Activated CD4-positive, alpha-beta memory T cell treated with anti-CD3 and anti-CD28 coated beads for 36 hours (primary cell): ENCODE measurements around the gene FGD2. TPM values are rescaled to one million over a fixed set of nuclear protein-coding genes. Genes with fewer than 3 reads are reported as not detected.

ENCODE experiments used
- CTCF ChIA-PET: fragments of 350-600 bp; sonication (Branson Sonifier 250); formaldehyde crosslinking; loops from one replicate; lab custom pipeline; 2021; ENCODE audit warnings: antibody characterized with exemption, inconsistent platforms; lab: Charles Lee
- POLR2A ChIA-PET: fragments of 350-600 bp; sonication (Branson Sonifier 250); formaldehyde crosslinking; loops from one replicate; lab custom pipeline; 2021; ENCODE audit warnings: antibody characterized with exemption; lab: Charles Lee
- DNase-seq: peaks from one replicate; pipeline ENCODE4 v3.0.0-alpha.2; 2020
- H3K27ac Mint-ChIP-seq: one replicate; pipeline ENCODE4 v1.8.0; 2021; ENCODE audit warnings: mixed read lengths
- H3K27me3 Mint-ChIP-seq: one replicate; pipeline ENCODE4 v1.8.0; 2021; ENCODE audit warnings: mixed read lengths
- H3K36me3 Mint-ChIP-seq: one replicate; pipeline ENCODE4 v1.8.0; 2021; ENCODE audit warnings: mixed read lengths
- H3K4me1 Mint-ChIP-seq: one replicate; pipeline ENCODE4 v1.8.0; 2021; ENCODE audit warnings: low read depth, mixed read lengths
- H3K4me3 Mint-ChIP-seq: one replicate; pipeline ENCODE4 v1.8.0; 2021; ENCODE audit warnings: mild to moderate bottlenecking, mixed read lengths
- H3K9me3 Mint-ChIP-seq: one replicate; pipeline ENCODE4 v1.8.0; 2021; ENCODE audit warnings: mixed read lengths
- intact Hi-C: fragments of 100-400 bp; cut with micrococcal nuclease; formaldehyde crosslinking; loops from one replicate; pipeline ENCODE4 v1.15.1; 2023
- total RNA-seq, 2 experiments: library from RNA; stranded (reverse); gene quantifications; one replicate each; pipeline ENCODE4 v1.2.3, GENCODE V29; 2021

Gene FGD2
- total RNA-seq, 2 experiments from 2014 or later: 0.48 to 0.52 TPM

DNA sequence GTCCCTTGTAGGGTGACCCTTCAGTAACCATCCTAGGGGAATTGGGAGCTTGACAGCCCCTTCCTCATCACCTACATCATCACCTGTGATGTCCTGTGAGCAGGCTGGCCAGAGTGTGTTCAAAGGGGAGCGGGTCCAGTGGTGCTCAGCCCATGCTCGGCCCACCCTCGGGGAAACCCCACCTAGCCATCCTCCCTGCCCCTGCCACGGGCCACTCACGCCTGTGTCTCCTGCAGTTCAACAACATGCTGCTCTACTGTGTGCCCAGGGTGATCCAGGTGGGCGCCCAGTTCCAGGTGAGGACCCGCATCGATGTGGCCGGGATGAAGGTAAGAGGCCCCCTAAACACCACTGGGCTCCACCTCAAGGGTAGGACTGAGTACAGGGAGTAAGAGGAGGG lies 10.1 kb downstream of the FGD2 start:
- H3K27me3 Mint-ChIP-seq: no peaks in the 10 kb centered on the region
- ChIA-PET POLR2A (interaction anchor here (0.7 kb wide), 1 partner anchor 129 kb away, joined by 3 read pairs; no protein-coding TSS in a partner anchor), CTCF (interaction anchor here (0.9 to 22.4 kb wide), 3 partner anchors 9 to 256 kb away, joined by 3 to 850 read pairs (median 3); no protein-coding TSS in a partner anchor)
- H3K4me1 Mint-ChIP-seq: peaks cover 18% of the 10 kb centered on the region
- intact Hi-C loops: no loop called here
- no peak for DNase-seq
- no peak overlapping the region for H3K4me3 Mint-ChIP-seq
- no peaks in the 10 kb centered on the region for H3K9me3 Mint-ChIP-seq
- H3K27ac Mint-ChIP-seq: no peak overlapping the region
- H3K36me3 Mint-ChIP-seq: no peaks in the 10 kb centered on the region

DNA sequence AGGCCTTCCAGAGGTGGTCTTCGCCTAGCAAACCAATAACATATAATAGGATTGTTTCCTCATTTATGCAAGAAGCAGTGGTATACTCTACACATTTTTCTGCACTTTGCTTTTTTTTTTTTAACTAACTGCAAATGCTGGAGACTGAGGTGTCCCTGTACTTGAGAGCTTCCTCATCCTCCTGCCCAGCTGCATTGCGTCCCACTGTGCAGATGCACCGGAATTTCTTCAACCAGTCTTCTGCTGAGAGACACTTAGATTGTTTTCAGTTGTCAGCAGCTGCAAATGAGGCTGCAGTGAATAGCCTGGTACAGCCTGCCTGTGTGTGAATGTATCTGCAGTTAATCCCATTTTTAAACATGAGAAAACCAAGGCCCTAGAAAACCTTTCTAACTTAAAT lies 11.5 kb downstream of the FGD2 start:
- Mint-ChIP-seq H3K27ac (no peak overlapping the region), H3K9me3 (no peaks in the 10 kb centered on the region), H3K4me1 (peaks cover 30% of the 10 kb centered on the region), H3K4me3 (no peak overlapping the region), H3K36me3 (no peaks in the 10 kb centered on the region), H3K27me3 (no peaks in the 10 kb centered on the region)
- POLR2A ChIA-PET: interaction anchor here (1.2 kb wide), 1 partner anchor 249 kb away, joined by 5 read pairs; no protein-coding TSS in a partner anchor
- intact Hi-C loops: no loop called here
- CTCF ChIA-PET: interaction anchor here (0.6 to 22.4 kb wide), 27 partner anchors 9 to 297 kb away, joined by 3 to 850 read pairs (median 23); partner anchors contain the start of genes C6orf89, FGD2, PIM1 and PPIL1
- DNase-seq: no peak

DNA sequence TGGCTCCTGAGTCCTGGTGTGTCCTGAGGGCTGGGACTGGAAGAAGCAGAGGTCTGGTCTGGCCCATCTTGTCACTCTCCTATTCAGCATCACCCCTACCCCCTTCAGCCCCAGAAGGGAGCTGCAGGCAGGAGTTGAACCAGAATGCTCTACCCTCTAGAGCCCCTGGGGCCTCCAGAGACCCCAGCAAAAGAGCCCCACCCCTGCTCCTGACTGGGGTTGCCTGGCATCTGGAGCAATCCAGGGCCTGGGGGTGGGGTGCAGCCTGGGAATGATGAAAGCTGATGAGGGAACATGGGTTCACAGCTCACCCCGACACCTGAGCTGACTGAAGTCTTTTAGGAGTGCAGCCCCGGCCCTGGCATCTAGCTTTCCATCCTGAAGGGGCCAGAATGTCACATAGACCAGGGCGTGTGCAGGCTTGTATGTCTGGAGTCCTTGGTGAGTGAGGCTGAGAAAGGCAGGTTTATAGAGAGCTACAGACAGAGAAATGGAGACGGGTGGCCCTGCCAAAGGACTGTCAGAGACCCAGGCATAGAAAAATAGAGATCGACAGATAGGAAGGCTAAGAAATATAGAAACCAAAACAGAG lies 12.2 kb downstream of the FGD2 start:
- intact Hi-C loops: loop anchor here (1.0 to 2.0 kb wide), 9 partner anchors 31 to 297 kb away; partner anchors contain the start of genes C6orf89 and MTCH1
- H3K36me3 Mint-ChIP-seq: no peaks in the 10 kb centered on the region
- peak overlapping the region; percentile 5 for H3K27ac Mint-ChIP-seq
- no peaks in the 10 kb centered on the region for H3K9me3 Mint-ChIP-seq
- peaks cover 37% of the 10 kb centered on the region for H3K4me1 Mint-ChIP-seq
- ChIA-PET CTCF (interaction anchor here (0.6 to 22.4 kb wide), 90 partner anchors 8 to 556 kb away, joined by 3 to 850 read pairs (median 5); partner anchors contain the start of genes C6orf89, FGD2, MTCH1 and PIM1), POLR2A (interaction anchor here (1.1 to 2.9 kb wide), 7 partner anchors 31 to 252 kb away, joined by 4 to 11 read pairs (median 5); partner anchors contain the start of genes C6orf89 and MTCH1)
- no peaks in the 10 kb centered on the region for H3K27me3 Mint-ChIP-seq
- DNase-seq: no peak
- H3K4me3 Mint-ChIP-seq: no peak overlapping the region

DNA sequence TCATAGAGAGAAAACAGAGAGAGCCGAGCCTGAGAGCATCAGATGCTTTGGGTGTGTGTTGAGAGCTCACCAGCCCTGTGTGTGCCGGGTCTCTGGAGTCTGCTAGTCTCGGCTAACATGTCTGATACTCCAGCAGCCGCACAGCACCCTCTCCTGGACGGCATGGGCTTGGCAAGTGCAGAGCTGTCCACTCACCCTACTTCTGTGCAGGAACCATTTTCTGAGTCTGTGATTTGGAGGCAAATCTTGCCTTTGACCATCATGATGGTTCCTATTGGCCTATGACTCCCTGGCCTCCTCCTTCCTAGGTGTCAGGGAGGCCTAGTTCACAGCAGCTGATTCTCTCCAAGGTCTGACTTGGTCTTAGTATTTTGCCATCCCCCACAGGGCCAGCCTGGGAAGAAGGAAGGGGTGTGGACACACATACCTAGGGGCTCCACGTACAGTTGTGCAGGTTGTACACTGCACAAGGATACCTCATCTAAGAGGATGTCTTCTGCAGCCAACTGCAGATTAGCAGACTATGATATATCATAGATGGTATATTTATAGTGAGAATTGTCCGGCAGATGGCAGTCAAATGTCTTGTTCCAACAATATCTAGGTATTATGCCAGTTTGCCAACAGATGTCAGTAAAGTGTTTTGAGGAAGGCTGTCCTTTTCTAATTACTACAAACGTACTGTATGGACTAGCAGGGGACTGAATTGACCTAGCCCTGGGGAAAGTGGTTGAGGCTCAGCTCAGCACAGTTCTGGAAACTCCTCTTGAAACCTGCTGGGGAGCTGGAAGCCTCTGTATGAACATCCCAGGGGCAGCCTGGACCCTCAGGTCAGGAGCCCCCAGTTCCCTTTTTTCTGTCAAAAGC lies 13.0 kb downstream of the FGD2 start:
- POLR2A ChIA-PET: interaction anchor here (0.6 to 5.2 kb wide), 9 partner anchors 32 to 253 kb away, joined by 3 to 20 read pairs (median 5); partner anchors contain the start of genes C6orf89, MTCH1 and PIM1
- intact Hi-C loops: loop anchor here (1.0 to 2.0 kb wide), 9 partner anchors 32 to 296 kb away; partner anchors contain the start of genes C6orf89 and MTCH1
- no peaks in the 10 kb centered on the region for H3K9me3 Mint-ChIP-seq
- peaks cover 44% of the 10 kb centered on the region for H3K4me1 Mint-ChIP-seq
- CTCF ChIA-PET: interaction anchor here (0.5 to 22.4 kb wide), 94 partner anchors 8 to 555 kb away, joined by 3 to 850 read pairs (median 4); partner anchors contain the start of genes C6orf89, FGD2, MTCH1 and PIM1
- no peaks in the 10 kb centered on the region for H3K27me3 Mint-ChIP-seq
- peak overlapping the region; percentile 61 for H3K27ac Mint-ChIP-seq
- no peaks in the 10 kb centered on the region for H3K36me3 Mint-ChIP-seq
- H3K4me3 Mint-ChIP-seq: no peak overlapping the region
- peak; percentile 96 for DNase-seq

DNA sequence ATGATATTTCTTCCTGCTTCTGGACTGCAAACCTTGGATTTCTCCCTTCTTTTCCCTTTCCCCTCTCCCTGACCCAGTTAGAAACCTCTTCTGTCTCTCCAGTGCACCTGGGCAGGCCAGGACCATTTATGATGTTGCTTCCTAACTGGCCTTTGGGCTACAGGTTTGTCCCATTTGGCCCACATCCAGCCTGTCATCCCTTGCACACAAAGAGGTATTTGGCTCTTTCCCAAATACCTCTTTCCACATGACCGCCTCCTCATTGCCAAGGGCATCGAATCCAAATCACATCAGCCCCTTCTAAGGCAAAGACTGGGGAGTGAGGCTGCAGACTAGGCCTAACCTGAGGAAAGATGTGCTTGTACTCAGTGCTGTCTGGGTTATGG lies 13.6 kb downstream of the FGD2 start:
- H3K4me1 Mint-ChIP-seq: peaks cover 50% of the 10 kb centered on the region
- intact Hi-C loops: loop anchor here (2.0 kb wide), 2 partner anchors 260 to 296 kb away; no protein-coding TSS in a partner anchor
- no peak for DNase-seq
- peak overlapping the region; percentile 61 for H3K27ac Mint-ChIP-seq
- no peaks in the 10 kb centered on the region for H3K27me3 Mint-ChIP-seq
- H3K36me3 Mint-ChIP-seq: no peaks in the 10 kb centered on the region
- ChIA-PET POLR2A (interaction anchor here (2.1 to 5.2 kb wide), 3 partner anchors 134 to 190 kb away, joined by 10 to 20 read pairs (median 11); partner anchors contain the start of genes C6orf89 and PIM1), CTCF (interaction anchor here (0.7 to 22.4 kb wide), 23 partner anchors 12 to 295 kb away, joined by 3 to 850 read pairs (median 29); partner anchors contain the start of genes C6orf89, FGD2, MTCH1 and PIM1)
- H3K9me3 Mint-ChIP-seq: no peaks in the 10 kb centered on the region
- no peak overlapping the region for H3K4me3 Mint-ChIP-seq

DNA sequence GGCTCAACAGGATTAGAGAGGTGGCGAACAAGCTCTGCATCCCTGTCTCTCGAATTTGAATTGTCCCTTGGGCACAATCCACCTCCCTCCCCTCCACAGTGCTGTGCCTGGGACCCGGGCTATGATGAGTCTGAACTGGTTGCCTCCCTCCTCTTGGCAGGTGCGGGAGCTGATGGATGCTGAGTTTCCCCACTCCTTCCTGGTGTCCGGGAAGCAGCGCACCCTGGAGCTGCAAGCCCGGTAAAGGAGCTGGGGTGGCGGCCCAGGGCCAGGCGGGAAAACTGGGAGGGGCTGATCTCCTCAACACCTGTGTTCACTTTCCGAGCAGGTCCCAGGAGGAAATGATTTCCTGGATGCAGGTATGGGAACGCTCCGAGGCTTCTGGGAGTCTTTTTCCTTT lies 14.9 kb downstream of the FGD2 start:
- Mint-ChIP-seq H3K9me3 (no peaks in the 10 kb centered on the region), H3K27ac (peak overlapping the region; percentile 25), H3K27me3 (no peaks in the 10 kb centered on the region), H3K36me3 (no peaks in the 10 kb centered on the region), H3K4me1 (peaks cover 62% of the 10 kb centered on the region), H3K4me3 (no peak overlapping the region)
- DNase-seq: no peak
- ChIA-PET POLR2A (interaction anchor here (1.8 to 5.2 kb wide), 3 partner anchors 151 to 189 kb away, joined by 8 to 20 read pairs (median 11); partner anchors contain the start of gene PIM1), CTCF (interaction anchor here (1.0 to 22.4 kb wide), 14 partner anchors 10 to 294 kb away, joined by 3 to 850 read pairs (median 57); partner anchors contain the start of genes C6orf89, PIM1 and PPIL1)
- intact Hi-C loops: no loop called here

DNA sequence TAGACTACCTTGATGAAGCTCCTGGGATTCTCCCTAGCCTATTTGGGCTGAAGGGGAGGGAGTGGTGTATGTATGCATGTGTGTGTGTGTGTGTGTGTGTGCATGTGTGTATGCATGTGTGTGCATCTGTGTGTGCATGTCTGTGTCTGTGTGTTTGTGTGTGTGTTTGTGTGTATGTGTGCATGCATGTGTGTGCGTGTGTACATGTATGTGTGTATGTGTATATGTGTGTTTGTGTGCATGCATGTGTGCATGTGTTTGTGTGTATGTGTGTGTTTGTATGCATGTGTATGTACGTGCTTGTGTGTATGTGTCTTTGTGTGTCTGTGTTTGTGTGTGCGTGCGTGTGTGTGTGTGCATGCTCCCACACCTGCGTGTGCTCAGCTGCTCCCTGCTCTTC lies 15.4 kb downstream of the FGD2 start:
- CTCF ChIA-PET: interaction anchor here (0.6 to 22.4 kb wide), 23 partner anchors 10 to 305 kb away, joined by 3 to 850 read pairs (median 7); partner anchors contain the start of genes C6orf89 and PIM1
- Mint-ChIP-seq H3K36me3 (no peaks in the 10 kb centered on the region), H3K9me3 (no peaks in the 10 kb centered on the region), H3K27me3 (no peaks in the 10 kb centered on the region), H3K27ac (no peak overlapping the region), H3K4me3 (no peak overlapping the region), H3K4me1 (peaks cover 65% of the 10 kb centered on the region)
- intact Hi-C loops: loop anchor here (1.0 kb wide), 1 partner anchor 30 kb away; no protein-coding TSS in a partner anchor
- DNase-seq: no peak
- POLR2A ChIA-PET: interaction anchor here (0.5 to 5.2 kb wide), 3 partner anchors 19 to 189 kb away, joined by 5 to 20 read pairs (median 8); partner anchors contain the start of gene PIM1

DNA sequence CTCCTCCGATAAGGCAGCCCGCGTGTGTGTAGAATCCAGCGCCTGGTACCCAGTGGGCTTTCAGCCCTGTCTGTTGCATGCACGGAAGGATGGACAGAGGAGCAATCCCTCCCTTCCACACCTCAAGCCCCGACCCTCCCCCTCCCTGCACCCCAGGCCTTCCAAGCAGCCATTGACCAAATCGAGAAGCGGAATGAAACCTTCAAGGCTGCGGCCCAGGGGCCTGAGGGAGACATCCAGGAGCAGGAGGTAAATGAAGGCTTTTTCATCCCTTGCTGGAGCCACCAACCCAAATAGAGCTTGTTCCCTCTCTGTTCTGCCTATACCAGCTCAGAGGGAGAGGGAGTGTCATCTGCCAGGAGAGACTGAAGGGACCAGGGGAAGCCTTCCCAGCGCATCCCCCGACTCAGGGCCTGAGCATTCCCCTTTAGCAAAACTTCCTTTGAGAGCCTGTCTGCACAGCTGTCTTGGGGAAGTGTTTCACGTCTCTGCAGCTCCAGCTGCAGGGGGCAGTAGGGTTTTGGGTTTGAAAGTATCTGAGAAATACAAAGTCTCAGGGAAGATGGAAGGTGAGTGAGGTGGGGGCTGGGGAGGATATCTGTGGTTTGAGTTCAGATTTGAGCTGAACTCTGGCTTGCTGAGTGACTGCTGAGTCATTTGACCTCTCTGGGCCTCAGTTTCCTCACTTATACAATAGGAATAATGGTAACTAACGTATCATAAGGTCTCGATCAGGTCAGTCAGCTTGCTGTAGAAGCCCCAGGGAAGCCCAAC lies 16.1 kb downstream of the FGD2 start:
- ChIA-PET CTCF (interaction anchor here (0.5 to 22.4 kb wide), 30 partner anchors 8 to 304 kb away, joined by 3 to 850 read pairs (median 4); partner anchors contain the start of genes C6orf89 and PIM1), POLR2A (interaction anchor here (0.5 to 5.2 kb wide), 5 partner anchors 15 to 188 kb away, joined by 3 to 20 read pairs (median 5); partner anchors contain the start of gene PIM1)
- H3K27me3 Mint-ChIP-seq: no peaks in the 10 kb centered on the region
- no peaks in the 10 kb centered on the region for H3K9me3 Mint-ChIP-seq
- H3K36me3 Mint-ChIP-seq: no peaks in the 10 kb centered on the region
- peak overlapping the region; percentile 25 for H3K27ac Mint-ChIP-seq
- peaks cover 70% of the 10 kb centered on the region for H3K4me1 Mint-ChIP-seq
- peak; percentile 84 for DNase-seq
- intact Hi-C loops: loop anchor here (1.0 kb wide), 1 partner anchor 30 kb away; no protein-coding TSS in a partner anchor
- H3K4me3 Mint-ChIP-seq: no peak overlapping the region

DNA sequence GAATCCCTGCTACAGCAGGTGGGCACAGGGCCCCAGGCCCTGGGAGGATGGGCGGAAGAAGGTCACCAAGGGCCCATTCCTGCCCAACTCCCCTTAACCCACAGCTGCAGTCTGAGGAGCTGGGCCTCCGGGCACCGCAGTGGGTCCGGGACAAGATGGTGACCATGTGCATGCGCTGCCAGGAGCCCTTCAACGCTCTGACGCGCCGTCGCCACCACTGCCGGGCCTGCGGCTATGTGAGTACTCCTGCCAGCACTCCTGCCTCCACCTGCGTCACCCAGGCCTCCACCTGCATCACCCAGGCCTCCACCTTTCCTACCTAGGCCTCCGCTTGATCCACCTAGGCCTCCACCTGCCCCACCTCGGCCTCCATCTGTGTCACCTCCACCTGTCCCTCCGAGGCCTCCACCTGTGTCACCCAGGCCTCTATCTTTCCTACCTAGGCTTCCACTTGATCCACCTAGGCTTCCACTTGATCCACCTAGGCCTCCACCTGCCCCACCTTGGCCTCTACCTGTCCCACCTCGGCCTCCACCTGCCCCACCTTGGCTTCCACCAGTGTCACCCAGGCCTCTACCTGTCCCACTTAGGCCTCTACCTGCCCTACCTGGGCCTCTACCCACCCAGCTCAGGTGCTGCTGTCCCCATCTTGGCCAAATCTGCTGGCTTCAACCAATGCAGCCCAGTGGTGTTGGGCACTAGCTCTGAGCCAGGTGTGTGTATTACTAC lies 16.8 kb downstream of the FGD2 start:
- Mint-ChIP-seq H3K36me3 (no peaks in the 10 kb centered on the region), H3K27ac (peak overlapping the region; percentile 25), H3K4me1 (peaks cover 70% of the 10 kb centered on the region), H3K9me3 (no peaks in the 10 kb centered on the region), H3K4me3 (no peak overlapping the region), H3K27me3 (no peaks in the 10 kb centered on the region)
- DNase-seq: no peak
- CTCF ChIA-PET: interaction anchor here (0.5 to 22.4 kb wide), 29 partner anchors 8 to 302 kb away, joined by 3 to 850 read pairs (median 4); partner anchors contain the start of genes C6orf89 and PIM1
- POLR2A ChIA-PET: interaction anchor here (1.0 to 5.2 kb wide), 6 partner anchors 16 to 187 kb away, joined by 3 to 20 read pairs (median 6); partner anchors contain the start of gene PIM1
- intact Hi-C loops: no loop called here
